A673 (cell line): ENCODE results near the gene DCP1B. TPM values are rescaled to one million over a fixed set of nuclear protein-coding genes. Genes with fewer than 3 reads are reported as not detected.

Experiments used
- BruUV-seq: library from RNA; stranded (reverse); fragments of 400-500 nt; replicated peaks from 2 replicates; lab custom pipeline; 2021; lab: Mats Ljungman, UMichigan
- CTCF ChIA-PET: fragments of 300-600 bp; sonication (Branson Sonifier 250); formaldehyde crosslinking; loops from one replicate; lab custom pipeline; 2022; ENCODE audit warnings: antibody characterized with exemption; lab: Charles Lee
- POLR2A ChIA-PET: fragments of 300-600 bp; sonication (Branson Sonifier 250); formaldehyde crosslinking; loops from one replicate; lab custom pipeline; 2022; ENCODE audit warnings: antibody characterized with exemption; ENCODE audit not compliant: low non-redundant PET; lab: Charles Lee
- DNase-seq: peaks from one replicate; pipeline ENCODE4 v3.0.0-alpha.2; 2015; ENCODE audit warnings: low spot score
- H3K27ac ChIP-seq: fragments of 200-600 bp; sonication (generic); 2 replicates; pipeline ENCODE4 v1.5.1; 2016; ENCODE audit warnings: mixed run types, low read depth, mild to moderate bottlenecking, mixed read lengths, antibody characterized with exemption, low read length; ENCODE audit not compliant: poor library complexity, severe bottlenecking
- H3K27me3 ChIP-seq: fragments of 200-600 bp; sonication (generic); replicated peaks from 2 replicates; pipeline ENCODE4 v1.6.1; 2017; ENCODE audit warnings: mixed run types, low read depth, mild to moderate bottlenecking, mixed read lengths, antibody characterized with exemption, low read length; ENCODE audit not compliant: insufficient read depth, poor library complexity
- H3K36me3 ChIP-seq: fragments of 200-600 bp; sonication (generic); 2 replicates; pipeline ENCODE4 v1.6.1; 2016; ENCODE audit warnings: mixed run types, mild to moderate bottlenecking, mixed read lengths, antibody characterized with exemption, low read length; ENCODE audit not compliant: insufficient read depth, poor library complexity, severe bottlenecking
- H3K4me1 ChIP-seq: fragments of 200-600 bp; sonication (generic); 2 replicates; pipeline ENCODE4 v1.6.1; 2017; ENCODE audit warnings: mixed run types, mild to moderate bottlenecking, mixed read lengths, antibody characterized with exemption, low read length; ENCODE audit not compliant: insufficient read depth, poor library complexity, severe bottlenecking
- H3K4me3 ChIP-seq: fragments of 200-600 bp; sonication (generic); 2 replicates; pipeline ENCODE4 v1.5.1; 2016; ENCODE audit warnings: low read depth, mixed run types, mild to moderate bottlenecking, mixed read lengths, low read length; ENCODE audit not compliant: poor library complexity, severe bottlenecking
- H3K9me3 ChIP-seq: fragments of 200-600 bp; sonication (generic); 2 replicates; pipeline ENCODE4 v1.6.1; 2016; ENCODE audit warnings: mixed run types, low read depth, mild to moderate bottlenecking, mixed read lengths, antibody characterized with exemption, low read length; ENCODE audit not compliant: poor library complexity, severe bottlenecking
- EZH2 ChIP-seq: fragments of 200-600 bp; sonication (generic); IDR thresholded peaks from 2 replicates; pipeline ENCODE4 v1.6.1; 2017; ENCODE audit warnings: borderline replicate concordance, low read depth, mild to moderate bottlenecking, mixed read lengths, antibody characterized with exemption, low read length; ENCODE audit not compliant: poor library complexity, severe bottlenecking
- intact Hi-C: fragments of 100-400 bp; cut with micrococcal nuclease; formaldehyde crosslinking; loops from one replicate; pipeline ENCODE4 v1.10.0; 2022; ENCODE audit not compliant: unreplicated experiment
- total RNA-seq: library from RNA; stranded (reverse); gene quantifications from 2 replicates; pipeline ENCODE4 v1.2.3, GENCODE V29; 2021
- TF ChIP-seq, protein P1 (sequence below): fragments of 300-800, 200-600 bp; sonication (generic); conservative IDR thresholded peaks from 2 replicates; pipeline ENCODE4 v1.5.1; 2017; ENCODE audit warnings: low read depth, mild to moderate bottlenecking, antibody characterized with exemption, low read length, moderate library complexity, mixed read lengths

The DCP1B gene
- total RNA-seq, 1 experiment from 2014 or later, result 8.8 TPM

DNA sequence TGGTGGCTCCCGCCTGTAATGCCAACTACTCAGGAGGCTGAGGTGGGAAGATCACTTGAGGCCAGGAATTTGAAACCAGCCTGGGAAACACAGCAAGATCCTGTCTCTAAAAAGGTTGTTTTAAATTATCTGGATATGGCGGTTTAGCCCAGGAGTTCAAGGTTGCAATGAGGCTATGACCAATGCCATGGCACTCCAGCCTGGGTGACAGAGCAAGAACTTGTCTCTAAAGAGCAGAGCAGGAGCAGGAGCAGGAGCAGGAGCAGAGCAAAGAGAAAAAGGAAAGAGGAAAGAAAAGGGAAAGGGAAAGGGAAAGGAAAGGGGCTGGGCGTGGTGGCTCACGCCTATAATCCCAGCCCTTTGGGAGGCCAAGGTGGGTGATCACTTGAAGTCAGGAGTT is 15.1 kb downstream of the DCP1B start:
- intact Hi-C loops, result no loop called here
- BruUV-seq, result no TSS peak
- Histone ChIP-seq H3K4me3 (no peak overlapping the region), H3K9me3 (peaks cover 16% of the 10 kb centered on the region), H3K36me3 (no peaks in the 10 kb centered on the region), H3K4me1 (peaks cover 5% of the 10 kb centered on the region), H3K27me3 (no peaks in the 10 kb centered on the region), H3K27ac (no peak overlapping the region)
- ChIA-PET CTCF (no interaction called here), POLR2A (no interaction called here)
- DNase-seq, result no peak
- TF ChIP-seq, protein P1, sequence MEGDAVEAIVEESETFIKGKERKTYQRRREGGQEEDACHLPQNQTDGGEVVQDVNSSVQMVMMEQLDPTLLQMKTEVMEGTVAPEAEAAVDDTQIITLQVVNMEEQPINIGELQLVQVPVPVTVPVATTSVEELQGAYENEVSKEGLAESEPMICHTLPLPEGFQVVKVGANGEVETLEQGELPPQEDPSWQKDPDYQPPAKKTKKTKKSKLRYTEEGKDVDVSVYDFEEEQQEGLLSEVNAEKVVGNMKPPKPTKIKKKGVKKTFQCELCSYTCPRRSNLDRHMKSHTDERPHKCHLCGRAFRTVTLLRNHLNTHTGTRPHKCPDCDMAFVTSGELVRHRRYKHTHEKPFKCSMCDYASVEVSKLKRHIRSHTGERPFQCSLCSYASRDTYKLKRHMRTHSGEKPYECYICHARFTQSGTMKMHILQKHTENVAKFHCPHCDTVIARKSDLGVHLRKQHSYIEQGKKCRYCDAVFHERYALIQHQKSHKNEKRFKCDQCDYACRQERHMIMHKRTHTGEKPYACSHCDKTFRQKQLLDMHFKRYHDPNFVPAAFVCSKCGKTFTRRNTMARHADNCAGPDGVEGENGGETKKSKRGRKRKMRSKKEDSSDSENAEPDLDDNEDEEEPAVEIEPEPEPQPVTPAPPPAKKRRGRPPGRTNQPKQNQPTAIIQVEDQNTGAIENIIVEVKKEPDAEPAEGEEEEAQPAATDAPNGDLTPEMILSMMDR, result no peak
- TF ChIP-seq EZH2, result no peak

DNA sequence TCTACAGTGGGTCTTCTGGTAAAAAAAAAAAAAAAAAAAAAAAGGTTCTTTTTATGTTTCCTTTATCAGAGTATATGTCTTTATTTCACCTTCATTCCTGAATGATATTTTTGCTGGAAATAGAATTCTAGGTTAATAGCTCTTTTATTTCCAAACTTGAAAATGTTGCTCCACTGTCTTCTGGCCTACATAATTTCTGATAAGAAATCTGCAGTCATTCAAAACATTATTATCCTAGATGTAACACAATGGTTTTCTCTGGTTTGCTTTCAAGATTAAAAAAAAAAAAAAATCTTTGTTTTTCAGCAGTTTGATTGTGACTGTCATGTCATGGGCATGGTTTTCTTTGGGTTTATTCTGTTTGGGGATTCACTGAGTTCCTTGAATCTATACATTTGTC is 19.5 kb downstream of the DCP1B start:
- CTCF ChIA-PET, result no interaction called here
- POLR2A ChIA-PET, result no interaction called here

DNA sequence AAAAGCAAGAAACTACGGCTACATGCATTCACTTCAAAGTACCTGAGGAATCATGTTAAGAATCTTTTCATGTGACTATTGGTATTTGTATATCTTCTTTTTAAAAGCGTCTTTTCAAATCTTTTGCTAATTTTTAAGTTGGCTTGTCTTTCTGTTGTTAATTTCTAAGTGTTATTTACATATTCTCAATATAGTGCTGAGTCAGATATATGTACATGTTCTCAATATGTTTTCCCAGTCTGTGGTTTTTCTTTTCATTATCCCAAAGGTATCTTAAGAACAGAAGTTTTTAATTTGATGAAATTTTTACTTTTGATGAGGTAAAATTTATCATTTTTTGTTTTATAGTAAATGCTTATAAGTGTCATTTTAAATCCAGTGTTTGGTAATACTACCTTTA is 24.0 kb downstream of the DCP1B start:
- BruUV-seq, result no TSS peak
- CTCF ChIA-PET, result no interaction called here
- POLR2A ChIA-PET, result no interaction called here

More for the DNA sequence above, 19.5 kb downstream of the DCP1B start:
- Histone ChIP-seq H3K27ac (no peak overlapping the region), H3K4me1 (no peaks in the 10 kb centered on the region), H3K9me3 (peaks cover 19% of the 10 kb centered on the region), H3K36me3 (no peaks in the 10 kb centered on the region), H3K27me3 (no peaks in the 10 kb centered on the region), H3K4me3 (no peak overlapping the region)
- BruUV-seq, result no TSS peak
- intact Hi-C loops, result no loop called here
- no peak for DNase-seq
- TF ChIP-seq EZH2, result no peak
- TF ChIP-seq, protein P1, result no peak

More for the DNA sequence above, 24.0 kb downstream of the DCP1B start:
- no peak for DNase-seq
- H3K9me3 ChIP-seq, result peaks cover 13% of the 10 kb centered on the region
- intact Hi-C loops, result no loop called here
- H3K4me1 ChIP-seq, result no peaks in the 10 kb centered on the region
- TF ChIP-seq EZH2, result no peak
- TF ChIP-seq, protein P1, result no peak
- no peaks in the 10 kb centered on the region for H3K36me3 ChIP-seq
- H3K4me3 ChIP-seq, result no peak overlapping the region
- no peaks in the 10 kb centered on the region for H3K27me3 ChIP-seq
- H3K27ac ChIP-seq, result no peak overlapping the region
